Transverse colon (tissue), 4 donors: ENCODE data around the gene TOR4A.

Experiments
- EP300 ChIP-seq: sonication (generic); formaldehyde crosslinking; IDR thresholded peaks from one replicate; pipeline ENCODE4 v1.6.1; 2017; ENCODE audit warnings: antibody characterized with exemption, low read depth
- POLR2A ChIP-seq: fragments of 450-650 bp; IDR thresholded peaks from one replicate; pipeline ENCODE4 v1.6.1; 2016; ENCODE audit warnings: antibody characterized with exemption, mild to moderate bottlenecking, moderate library complexity
- POLR2AphosphoS5 ChIP-seq, 3 donors: sonication (generic); formaldehyde crosslinking; IDR thresholded peaks; one replicate each; pipeline ENCODE4 v1.6.1; 2016; ENCODE audit warnings: antibody characterized with exemption in 3 of 3
- TF ChIP-seq, protein P1 (sequence below), 5 experiments: fragments of 200-600 bp in 3 of 5; fragments of 450-650 bp in 2 of 5; sonication (generic) in 3 of 5; IDR thresholded peaks; 1 replicate in 2 of 5; 2 replicates in 3 of 5; pipeline ENCODE4 v1.5.1; 2016 to 2017; ENCODE audit warnings: antibody characterized with exemption in 5 of 5, inconsistent platforms in 3 of 5, mild to moderate bottlenecking in 2 of 5, moderate library complexity in 1 of 5

DNA sequence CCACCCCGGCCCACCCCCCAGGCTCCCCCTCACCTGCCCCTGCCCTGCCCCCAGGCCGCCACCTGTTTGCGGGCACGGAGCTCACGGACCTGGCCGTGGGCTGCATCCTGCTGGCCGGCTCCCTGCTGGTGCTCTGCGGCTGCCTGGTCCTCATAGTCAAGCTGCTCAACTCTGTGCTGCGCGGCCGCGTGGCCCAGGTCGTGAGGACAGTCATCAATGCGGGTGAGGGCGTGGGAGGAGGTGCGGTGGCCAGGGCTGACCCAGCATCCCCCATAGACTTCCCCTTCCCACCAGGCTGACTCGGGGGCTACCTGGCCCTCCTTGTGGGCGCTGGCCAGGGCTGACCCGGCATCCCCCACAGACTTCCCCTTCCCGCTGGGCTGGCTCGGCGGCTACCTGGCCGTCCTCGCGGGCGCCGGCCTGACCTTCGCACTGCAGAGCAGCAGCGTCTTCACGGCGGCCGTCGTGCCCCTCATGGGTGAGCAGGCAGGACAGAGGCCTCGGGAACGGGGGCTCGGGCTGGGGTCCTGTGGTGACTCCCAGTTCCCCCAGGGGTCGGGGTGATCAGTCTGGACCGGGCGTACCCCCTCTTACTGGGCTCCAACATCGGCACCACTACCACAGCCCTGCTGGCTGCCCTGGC lies 43.4 kb upstream of the TOR4A start:
- TF ChIP-seq, protein P1, sequence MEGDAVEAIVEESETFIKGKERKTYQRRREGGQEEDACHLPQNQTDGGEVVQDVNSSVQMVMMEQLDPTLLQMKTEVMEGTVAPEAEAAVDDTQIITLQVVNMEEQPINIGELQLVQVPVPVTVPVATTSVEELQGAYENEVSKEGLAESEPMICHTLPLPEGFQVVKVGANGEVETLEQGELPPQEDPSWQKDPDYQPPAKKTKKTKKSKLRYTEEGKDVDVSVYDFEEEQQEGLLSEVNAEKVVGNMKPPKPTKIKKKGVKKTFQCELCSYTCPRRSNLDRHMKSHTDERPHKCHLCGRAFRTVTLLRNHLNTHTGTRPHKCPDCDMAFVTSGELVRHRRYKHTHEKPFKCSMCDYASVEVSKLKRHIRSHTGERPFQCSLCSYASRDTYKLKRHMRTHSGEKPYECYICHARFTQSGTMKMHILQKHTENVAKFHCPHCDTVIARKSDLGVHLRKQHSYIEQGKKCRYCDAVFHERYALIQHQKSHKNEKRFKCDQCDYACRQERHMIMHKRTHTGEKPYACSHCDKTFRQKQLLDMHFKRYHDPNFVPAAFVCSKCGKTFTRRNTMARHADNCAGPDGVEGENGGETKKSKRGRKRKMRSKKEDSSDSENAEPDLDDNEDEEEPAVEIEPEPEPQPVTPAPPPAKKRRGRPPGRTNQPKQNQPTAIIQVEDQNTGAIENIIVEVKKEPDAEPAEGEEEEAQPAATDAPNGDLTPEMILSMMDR (IDR thresholded peaks at IDR 0.05), result no peak
- no peak for TF ChIP-seq POLR2A
- no peak for TF ChIP-seq EP300
- TF ChIP-seq POLR2AphosphoS5 (IDR thresholded peaks at IDR 0.05), result no peak
